ENCODE results near the gene CSF2RB. TPM values are rescaled to one million over a fixed set of nuclear protein-coding genes. Genes with fewer than 3 reads are reported as not detected.

The CSF2RB gene
- total and polyA plus RNA-seq, 2 of the 13 experiments (the other 11 are each of a cell fraction or from before 2014, with no cell fraction given): not detected

- TF ChIP-seq ZBTB4 (CRISPR knock-in tag; IDR thresholded peaks at IDR 0.05; ENCODE audit: borderline replicate concordance) (no peak), MAFF (IDR thresholded peaks at IDR 0.05; ENCODE audit: low read depth, low read length) (no peak), THAP9 (CRISPR knock-in tag; IDR thresholded peaks at IDR 0.05; ENCODE audit: borderline replicate concordance) (no peak), KLF13 (CRISPR knock-in tag; IDR thresholded peaks at IDR 0.05) (no peak), ZIK1 (CRISPR knock-in tag; IDR thresholded peaks at IDR 0.05; ENCODE audit: borderline replicate concordance, low read depth) (no peak), CBX5 (CRISPR knock-in tag; IDR thresholded peaks at IDR 0.05; ENCODE audit: borderline replicate concordance) (no peak), ZMAT3 (CRISPR knock-in tag; conservative IDR thresholded peaks at IDR 0.05) (no peak), XRCC5 (optimal IDR thresholded peaks at IDR 0.05; ENCODE audit: low read length) (no peak), ZHX1 (CRISPR knock-in tag; IDR thresholded peaks at IDR 0.05; ENCODE audit: low read depth) (no peak), ASH2L (IDR thresholded peaks at IDR 0.05; ENCODE audit: insufficient read length, low read depth, low read length) (no peak), MXI1 (IDR thresholded peaks at IDR 0.05; ENCODE audit: borderline replicate concordance, low read depth, low read length) (no peak), ZNF747 (CRISPR knock-in tag; IDR thresholded peaks at IDR 0.05; ENCODE audit: borderline replicate concordance) (no peak), ZKSCAN1 (IDR thresholded peaks at IDR 0.05; ENCODE audit: low read length) (no peak), SAFB2 (CRISPR knock-in tag; IDR thresholded peaks at IDR 0.05; ENCODE audit: borderline replicate concordance, low read depth) (no peak)
Observed at GRCh38 chr22:36913427-36914389, at the start of gene CSF2RB (continued).

Data from HepG2 (cell line).